Prostate gland (tissue), 2 donors: ENCODE results near the gene RBM20. TPM values are rescaled to one million over a fixed set of nuclear protein-coding genes. Genes with fewer than 3 reads are reported as not detected.
A peak's percentile ranks its signal among the peaks of the same experiment; 100 is the strongest.

Experiments used
- DNase-seq: peaks from one replicate; pipeline ENCODE4 v3.0.0-alpha.2; 2019; ENCODE audit warnings: low spot score
- H3K27ac ChIP-seq, 2 donors: fragments of 200-600 bp; sonication (generic); 2 replicates each; pipeline ENCODE4 v1.5.1; 2017 to 2019
- H3K27me3 ChIP-seq: fragments of 200-600 bp; sonication (generic); replicated peaks from 2 replicates; pipeline ENCODE4 v1.5.1; 2019; ENCODE audit not compliant: insufficient read depth
- H3K36me3 ChIP-seq, 2 donors: fragments of 200-600 bp; sonication (generic); 1 replicate in 1 of 2; 2 replicates in 1 of 2; pipeline versions ENCODE4 v1.5.1 to v1.8.1; 2017 to 2019
- H3K4me1 ChIP-seq: fragments of 200-600 bp; sonication (generic); replicated peaks from 2 replicates; pipeline ENCODE4 v1.5.1; 2019
- H3K4me3 ChIP-seq, 2 donors: fragments of 200-600 bp; sonication (generic); 2 replicates each; pipeline ENCODE4 v1.5.1; 2017 to 2019
- H3K9me3 ChIP-seq: fragments of 200-600 bp; sonication (generic); 2 replicates; pipeline ENCODE4 v1.5.1; 2017
- POLR2A ChIP-seq: fragments of 450-650 bp; IDR thresholded peaks from one replicate; pipeline ENCODE4 v1.6.1; 2016; ENCODE audit warnings: antibody characterized with exemption, mild to moderate bottlenecking
- POLR2AphosphoS5 ChIP-seq: sonication (generic); formaldehyde crosslinking; IDR thresholded peaks from one replicate; pipeline ENCODE4 v1.6.1; 2017; ENCODE audit warnings: antibody characterized with exemption
- WGBS: methylation state at CpG from one replicate; pipeline ENCODE4 v1.1.5; 2018; 5-methylcytosine and 5-hydroxymethylcytosine counted together
- intact Hi-C: fragments of 100-400 bp; cut with DNase I; formaldehyde crosslinking; loops from one replicate; pipeline ENCODE4 v1.14.2; 2022
- total RNA-seq, 2 donors: library from RNA; depleted of rRNA; stranded (reverse); fragments of >200 nt; gene quantifications; one replicate each; pipeline ENCODE4 v1.1.0, GENCODE V29; 2016
- TF ChIP-seq, protein P1 (sequence below), 4 experiments: fragments of 200-600 bp in 2 of 4; fragments of 450-650 bp in 2 of 4; sonication (generic) in 2 of 4; IDR thresholded peaks; 1 replicate in 3 of 4; 2 replicates in 1 of 4; pipeline ENCODE4 v1.5.1; 2016 to 2019; ENCODE audit warnings: antibody characterized with exemption in 4 of 4, mild to moderate bottlenecking in 2 of 4, moderate library complexity in 2 of 4

Gene RBM20
- total RNA-seq, 2 donors from 2014 or later: 0.41 to 2.8 TPM

DNA sequence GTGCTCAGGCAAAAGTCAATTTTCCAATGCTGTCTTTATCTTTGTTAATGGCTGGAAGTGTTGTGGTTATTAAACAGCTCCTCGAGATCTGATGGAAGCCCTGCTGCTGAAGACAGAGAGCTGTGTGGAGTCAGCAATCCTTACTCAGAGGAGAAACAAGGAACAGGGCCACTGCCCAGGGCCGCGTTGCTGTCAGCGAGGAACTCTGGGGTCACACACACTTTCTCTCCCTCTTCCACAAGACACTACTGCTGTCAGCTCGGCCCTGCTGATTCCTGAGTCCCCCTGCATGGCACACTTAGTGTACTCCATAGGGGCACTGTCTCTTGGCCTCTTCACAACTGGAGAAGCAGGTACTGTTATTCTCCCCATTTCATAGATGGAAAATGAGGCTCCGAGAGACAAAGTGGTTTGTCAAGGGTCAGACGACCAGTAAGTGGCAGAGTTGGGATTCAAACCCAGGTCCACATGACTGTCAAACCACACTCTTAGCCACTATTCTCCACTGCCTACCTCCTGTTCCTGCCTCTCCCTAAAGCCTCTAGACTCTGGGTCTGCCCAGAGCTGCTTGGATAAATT is 198.3 kb downstream of the RBM20 start:
- Histone ChIP-seq H3K36me3 (no peaks in the 10 kb centered on the region), H3K4me1 (peaks cover 22% of the 10 kb centered on the region), H3K27me3 (no peaks in the 10 kb centered on the region), H3K27ac (peak overlapping the region in 1 of 2 donors; percentile 25), H3K9me3 (no peaks in the 10 kb centered on the region), H3K4me3 (no peak overlapping the region)
- intact Hi-C loops: no loop called here
- WGBS: 71% methylated on average over 7 of the region's 7 CpGs
- no peak for DNase-seq
- TF ChIP-seq, protein P1, sequence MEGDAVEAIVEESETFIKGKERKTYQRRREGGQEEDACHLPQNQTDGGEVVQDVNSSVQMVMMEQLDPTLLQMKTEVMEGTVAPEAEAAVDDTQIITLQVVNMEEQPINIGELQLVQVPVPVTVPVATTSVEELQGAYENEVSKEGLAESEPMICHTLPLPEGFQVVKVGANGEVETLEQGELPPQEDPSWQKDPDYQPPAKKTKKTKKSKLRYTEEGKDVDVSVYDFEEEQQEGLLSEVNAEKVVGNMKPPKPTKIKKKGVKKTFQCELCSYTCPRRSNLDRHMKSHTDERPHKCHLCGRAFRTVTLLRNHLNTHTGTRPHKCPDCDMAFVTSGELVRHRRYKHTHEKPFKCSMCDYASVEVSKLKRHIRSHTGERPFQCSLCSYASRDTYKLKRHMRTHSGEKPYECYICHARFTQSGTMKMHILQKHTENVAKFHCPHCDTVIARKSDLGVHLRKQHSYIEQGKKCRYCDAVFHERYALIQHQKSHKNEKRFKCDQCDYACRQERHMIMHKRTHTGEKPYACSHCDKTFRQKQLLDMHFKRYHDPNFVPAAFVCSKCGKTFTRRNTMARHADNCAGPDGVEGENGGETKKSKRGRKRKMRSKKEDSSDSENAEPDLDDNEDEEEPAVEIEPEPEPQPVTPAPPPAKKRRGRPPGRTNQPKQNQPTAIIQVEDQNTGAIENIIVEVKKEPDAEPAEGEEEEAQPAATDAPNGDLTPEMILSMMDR (IDR thresholded peaks at IDR 0.05): no peak
- TF ChIP-seq POLR2AphosphoS5 (no peak), POLR2A (no peak)

DNA sequence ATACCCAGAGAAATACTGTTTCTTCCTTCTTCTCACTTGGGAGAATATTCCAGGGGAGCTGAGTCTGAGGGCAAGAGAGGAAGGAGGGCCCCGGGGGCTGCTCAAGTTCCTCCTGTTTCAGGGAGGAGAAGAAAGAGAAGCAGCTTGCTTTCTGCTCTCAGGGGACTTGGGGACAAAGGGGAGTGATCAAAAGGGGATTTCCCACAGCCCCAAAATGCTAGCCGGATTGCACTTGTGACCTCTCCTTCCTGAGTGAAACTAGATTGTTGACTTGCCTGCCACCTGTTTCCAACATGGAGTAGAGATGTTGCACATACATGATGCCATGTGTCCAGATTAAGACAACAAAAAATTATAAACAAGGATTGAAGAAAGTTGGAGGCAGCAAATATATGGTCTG is 198.9 kb downstream of the RBM20 start:
- Histone ChIP-seq H3K4me1 (peaks cover 17% of the 10 kb centered on the region), H3K9me3 (no peaks in the 10 kb centered on the region), H3K27me3 (no peaks in the 10 kb centered on the region), H3K4me3 (no peak overlapping the region), H3K36me3 (no peaks in the 10 kb centered on the region), H3K27ac (peak overlapping the region in 1 of 2 donors; percentile 25)
- 60% methylated on average over 2 of the region's 2 CpGs for WGBS
- DNase-seq: no peak
- intact Hi-C loops: no loop called here
- TF ChIP-seq POLR2A (no peak), POLR2AphosphoS5 (no peak)
- TF ChIP-seq, protein P1 (IDR thresholded peaks at IDR 0.05): no peak

GRCh38 chr10:110843796-110844616 is 199.9 kb downstream of the RBM20 start:
- peak overlapping the region; percentile 83 to 85 for H3K27ac ChIP-seq
- no peaks in the 10 kb centered on the region for H3K36me3 ChIP-seq
- WGBS: 69% methylated on average over 8 of the region's 8 CpGs
- no peaks in the 10 kb centered on the region for H3K9me3 ChIP-seq
- H3K4me3 ChIP-seq: no peak overlapping the region
- peaks cover 8% of the 10 kb centered on the region for H3K4me1 ChIP-seq
- H3K27me3 ChIP-seq: no peaks in the 10 kb centered on the region
- TF ChIP-seq POLR2A (no peak), POLR2AphosphoS5 (no peak)
- TF ChIP-seq, protein P1 (IDR thresholded peaks at IDR 0.05): no peak
- intact Hi-C loops: no loop called here
- no peak for DNase-seq

DNA sequence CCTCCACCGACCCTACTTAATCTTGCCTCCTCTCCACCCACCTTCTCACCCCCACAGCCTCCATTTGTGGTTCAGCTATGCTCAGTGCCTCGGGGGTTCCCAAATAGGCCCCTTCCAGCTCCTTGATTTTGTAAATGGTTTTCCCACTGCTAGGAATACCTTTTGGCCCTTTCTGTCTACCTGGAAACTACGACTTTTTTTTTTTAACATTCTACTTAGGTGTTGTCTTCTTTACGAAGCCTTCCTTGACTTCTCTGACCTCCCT is 200.4 kb downstream of the RBM20 start:
- no peak for DNase-seq
- Histone ChIP-seq H3K36me3 (no peaks in the 10 kb centered on the region), H3K27ac (peak overlapping the region; percentile 83 to 85), H3K4me3 (no peak overlapping the region), H3K9me3 (no peaks in the 10 kb centered on the region), H3K27me3 (no peaks in the 10 kb centered on the region), H3K4me1 (peaks cover 4% of the 10 kb centered on the region)
- TF ChIP-seq, protein P1 (IDR thresholded peaks at IDR 0.05): no peak
- TF ChIP-seq POLR2A: no peak
- no peak for TF ChIP-seq POLR2AphosphoS5
- WGBS: 92% methylated on average over 4 of the region's 4 CpGs
- intact Hi-C loops: no loop called here
